GM19238 (cell line): ENCODE measurements around the gene MEDAG.

Experiments used
- DNase-seq: peaks from one replicate; pipeline ENCODE4 v3.0.0; 2011; ENCODE audit warnings: low spot score; ENCODE audit not compliant: insufficient read length

Gene MEDAG

DNA sequence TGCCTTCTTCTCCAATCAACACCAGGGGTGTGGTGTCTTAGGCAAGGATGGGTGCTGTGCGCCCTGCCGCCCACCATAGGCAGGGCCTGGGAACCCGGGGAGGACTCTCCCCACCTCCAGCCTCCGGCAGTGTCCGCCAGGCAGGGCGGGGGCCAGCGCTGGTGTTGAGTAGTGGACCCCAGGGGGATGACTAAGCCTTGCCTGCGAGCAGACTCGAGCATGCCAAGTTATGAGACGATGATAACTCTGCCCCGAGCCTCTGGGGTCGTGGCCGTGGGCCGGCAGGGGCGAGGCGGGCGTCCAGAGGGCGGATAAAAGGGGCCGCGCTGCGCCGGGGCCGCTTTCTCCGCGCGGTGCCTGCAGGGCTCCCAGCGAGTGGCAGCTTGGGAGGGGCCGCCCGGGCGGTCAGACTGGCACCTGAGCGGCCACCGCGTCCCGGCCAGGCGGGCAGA, at the start of gene MEDAG:
Gene MEDAG, plus strand, starts transcription at position 340 of the 452 bp plus-strand sequence. CDS start 245 bp downstream, outside the sequence.
- no peak for DNase-seq

DNA sequence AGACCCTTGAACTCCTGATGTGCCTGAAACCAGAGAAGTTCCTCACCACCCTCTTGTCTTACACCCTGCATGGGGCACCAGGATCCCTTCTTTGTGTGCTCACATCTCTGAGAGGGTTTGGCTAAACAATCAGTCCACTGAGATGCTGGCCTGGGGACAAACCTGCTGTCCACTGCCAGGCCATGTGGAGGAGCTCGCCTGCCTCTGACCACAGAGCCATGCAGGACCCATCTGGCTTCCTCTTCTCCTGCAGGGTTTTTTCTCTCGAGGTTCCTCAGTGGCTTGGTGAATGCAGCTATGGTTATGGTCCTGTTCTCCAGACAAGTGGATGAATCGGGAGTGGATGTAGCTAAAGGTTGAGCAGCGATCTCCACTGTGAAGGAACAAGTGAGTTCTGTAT, 49.1 kb upstream of the MEDAG start:
- DNase-seq, result no peak

DNA sequence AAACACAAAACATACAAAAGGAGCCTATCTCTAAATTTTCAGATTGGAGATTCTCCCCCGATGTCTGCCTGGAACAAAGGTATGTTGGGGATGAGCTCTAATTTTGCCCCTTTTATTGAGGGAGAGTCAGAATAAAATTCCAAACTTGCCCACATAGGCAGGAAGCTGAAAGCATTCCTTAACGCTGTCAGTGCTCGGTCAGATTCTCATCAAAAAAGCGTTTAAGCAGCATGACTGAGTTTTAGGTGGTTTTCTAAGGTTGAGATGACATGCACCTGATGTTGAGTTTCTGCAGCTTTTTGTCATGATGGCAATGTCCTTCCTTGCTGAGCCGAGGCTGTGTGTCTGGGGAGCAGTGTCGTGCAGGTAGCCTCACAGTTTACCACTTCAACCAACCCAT, 48.4 kb upstream of the MEDAG start:
- DNase-seq, result no peak

DNA sequence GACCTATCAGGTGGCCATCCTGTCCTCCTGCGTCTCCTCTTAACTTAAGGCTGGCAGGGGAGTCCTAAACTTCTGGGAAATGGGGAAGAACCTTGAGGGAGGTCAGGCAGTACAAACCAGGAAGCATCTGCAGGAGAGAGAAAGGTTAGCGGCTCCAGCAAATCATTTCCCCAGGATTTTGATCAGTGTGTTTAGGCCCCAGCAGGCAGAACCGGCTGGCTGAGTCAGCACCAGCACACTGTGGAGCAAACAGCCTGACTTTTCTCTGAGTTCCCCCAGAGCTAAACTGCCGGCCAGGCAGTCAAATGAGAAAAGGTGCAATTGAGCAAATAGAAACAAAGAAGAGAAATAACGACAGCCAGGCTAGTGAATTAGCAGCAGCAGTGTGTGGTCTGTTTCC, 46.7 kb upstream of the MEDAG start:
- no peak for DNase-seq

DNA sequence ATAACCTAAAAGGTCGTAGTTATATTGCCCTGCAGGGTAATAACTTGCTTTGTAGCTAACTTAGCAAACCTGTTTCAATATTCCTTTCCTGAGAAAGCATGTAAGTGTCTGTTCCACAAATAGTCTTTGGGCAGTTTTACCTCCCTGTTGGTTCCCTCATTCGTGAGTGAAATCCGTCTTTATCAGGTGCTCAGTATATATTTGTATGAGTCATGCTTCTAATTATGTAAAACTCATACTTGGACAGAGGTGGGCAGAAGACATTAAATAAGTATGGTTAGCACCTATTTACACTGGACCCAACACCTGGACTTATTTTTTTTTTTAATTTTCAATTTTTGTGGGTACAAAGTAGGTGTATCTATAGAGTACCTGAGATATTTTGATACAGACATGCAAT, 44.9 kb upstream of the MEDAG start:
- no peak for DNase-seq

DNA sequence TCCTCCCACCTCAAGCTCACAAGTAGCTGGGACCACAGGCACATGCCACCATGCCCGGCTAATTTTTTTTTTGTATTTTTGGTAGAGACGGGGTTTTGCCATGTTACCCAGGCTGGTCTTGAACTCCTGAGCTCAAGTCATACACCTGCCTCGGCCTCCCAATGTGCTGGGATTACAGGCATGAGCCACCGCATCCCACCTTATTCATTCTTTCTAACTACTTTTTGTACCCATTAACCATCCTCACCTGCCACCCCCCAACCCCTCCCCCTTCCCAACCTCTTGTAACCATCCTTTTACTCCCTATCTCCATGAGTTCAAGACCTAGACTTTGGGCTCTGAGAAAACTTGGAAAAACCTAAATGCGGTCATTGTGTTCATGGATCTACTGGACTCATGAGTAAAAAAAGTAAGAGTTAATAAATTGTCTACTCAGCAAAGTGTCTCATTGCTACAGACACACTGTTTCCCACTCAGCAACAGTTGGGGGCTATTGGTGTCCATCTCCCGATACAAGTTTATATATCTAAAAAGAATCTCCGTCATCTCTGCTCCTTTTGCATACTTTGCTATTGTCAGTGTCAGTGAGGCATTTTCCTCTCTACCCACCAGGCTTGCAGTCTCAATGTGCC, 44.1 kb upstream of the MEDAG start:
- DNase-seq, result no peak

DNA sequence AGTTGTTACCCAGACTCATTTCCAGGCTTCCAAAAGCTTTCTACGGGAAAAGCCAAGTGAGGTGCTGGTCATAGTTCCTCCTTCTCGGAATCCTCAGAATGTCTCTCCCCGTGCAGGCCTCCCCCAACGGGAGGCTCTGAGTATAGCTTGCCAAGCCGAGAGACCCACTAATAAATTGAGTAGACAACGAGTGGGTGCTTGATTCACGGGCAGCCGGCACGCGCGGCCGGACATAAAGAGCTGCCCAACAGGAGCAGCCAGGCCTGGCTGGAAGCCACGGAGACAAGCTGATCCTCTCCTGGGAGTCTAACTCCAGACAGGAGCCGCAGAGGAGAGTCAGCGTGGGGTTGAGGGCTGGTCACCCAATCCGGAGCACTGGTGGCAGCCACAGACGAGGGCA, 43.4 kb upstream of the MEDAG start:
- DNase-seq, result no peak

DNA sequence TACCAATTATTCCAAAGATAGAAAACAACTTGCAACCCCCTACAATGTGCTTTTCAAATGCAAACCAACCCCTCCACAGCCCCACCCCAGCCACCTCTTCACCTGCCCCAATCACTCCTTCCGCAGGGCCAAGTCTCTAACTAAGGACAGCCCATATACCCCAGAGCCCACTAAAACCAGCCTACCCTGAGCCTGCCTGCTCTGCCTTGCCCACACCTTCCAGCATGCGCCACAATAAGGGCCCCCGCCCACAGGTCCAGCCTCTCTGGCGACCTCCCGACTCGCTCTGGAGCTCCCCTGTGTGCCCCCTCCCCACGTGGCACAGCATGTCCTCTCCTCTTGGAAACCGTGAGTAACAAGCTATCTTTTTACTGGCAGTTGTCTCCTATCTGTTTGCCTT, 42.8 kb upstream of the MEDAG start:
- no peak for DNase-seq

DNA sequence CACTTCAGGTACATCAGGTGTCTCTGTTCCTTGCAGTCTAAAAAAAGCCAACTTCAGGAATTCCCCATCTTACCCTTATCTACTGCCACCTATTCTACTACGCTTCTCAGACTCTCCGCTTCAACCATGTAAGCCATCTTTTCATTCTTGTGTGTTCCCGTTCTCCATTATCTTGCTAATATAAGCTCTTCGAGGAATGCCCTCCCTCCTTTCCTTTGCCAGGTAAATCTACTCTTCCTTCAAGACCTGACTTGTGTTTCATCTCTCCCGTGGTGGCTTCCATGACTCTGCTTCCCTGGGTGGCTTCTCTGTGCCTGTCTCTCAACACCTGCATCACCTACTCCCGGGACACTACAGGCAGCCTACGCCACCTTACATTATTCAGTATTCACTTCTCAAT, 42.3 kb upstream of the MEDAG start:
- no peak for DNase-seq

DNA sequence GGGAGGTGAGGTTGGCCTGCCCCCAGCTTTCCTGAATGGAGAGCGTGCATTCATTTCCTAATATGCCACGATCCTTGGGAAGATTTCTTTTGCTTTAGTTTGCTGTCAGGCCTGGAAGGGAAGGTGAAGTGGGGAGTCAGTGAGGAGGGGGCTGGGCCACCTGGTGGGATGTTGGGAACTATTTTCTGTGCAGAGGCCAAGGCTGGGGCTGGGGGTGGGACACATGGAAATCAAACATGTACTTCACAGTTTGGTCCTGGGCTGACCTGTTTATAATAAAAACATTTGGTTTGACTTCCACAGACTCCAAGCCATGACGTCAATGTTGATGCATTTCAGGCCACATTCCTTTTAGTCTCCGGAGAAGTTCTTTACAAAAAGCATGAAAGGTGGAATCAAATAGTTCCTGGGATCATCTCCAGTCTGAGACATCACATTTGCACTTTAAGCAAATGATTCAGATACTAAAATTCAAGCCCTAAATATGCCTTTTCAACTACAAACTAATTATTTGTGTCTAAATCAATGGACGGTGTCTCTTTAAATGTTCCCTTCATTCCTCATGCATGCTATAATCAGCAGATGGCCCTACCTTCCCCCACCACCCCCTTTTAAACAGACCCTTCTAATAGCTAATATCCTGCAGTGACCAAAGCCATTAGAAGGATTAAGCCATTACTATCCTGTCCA, 41.5 kb upstream of the MEDAG start:
- no peak for DNase-seq

DNA sequence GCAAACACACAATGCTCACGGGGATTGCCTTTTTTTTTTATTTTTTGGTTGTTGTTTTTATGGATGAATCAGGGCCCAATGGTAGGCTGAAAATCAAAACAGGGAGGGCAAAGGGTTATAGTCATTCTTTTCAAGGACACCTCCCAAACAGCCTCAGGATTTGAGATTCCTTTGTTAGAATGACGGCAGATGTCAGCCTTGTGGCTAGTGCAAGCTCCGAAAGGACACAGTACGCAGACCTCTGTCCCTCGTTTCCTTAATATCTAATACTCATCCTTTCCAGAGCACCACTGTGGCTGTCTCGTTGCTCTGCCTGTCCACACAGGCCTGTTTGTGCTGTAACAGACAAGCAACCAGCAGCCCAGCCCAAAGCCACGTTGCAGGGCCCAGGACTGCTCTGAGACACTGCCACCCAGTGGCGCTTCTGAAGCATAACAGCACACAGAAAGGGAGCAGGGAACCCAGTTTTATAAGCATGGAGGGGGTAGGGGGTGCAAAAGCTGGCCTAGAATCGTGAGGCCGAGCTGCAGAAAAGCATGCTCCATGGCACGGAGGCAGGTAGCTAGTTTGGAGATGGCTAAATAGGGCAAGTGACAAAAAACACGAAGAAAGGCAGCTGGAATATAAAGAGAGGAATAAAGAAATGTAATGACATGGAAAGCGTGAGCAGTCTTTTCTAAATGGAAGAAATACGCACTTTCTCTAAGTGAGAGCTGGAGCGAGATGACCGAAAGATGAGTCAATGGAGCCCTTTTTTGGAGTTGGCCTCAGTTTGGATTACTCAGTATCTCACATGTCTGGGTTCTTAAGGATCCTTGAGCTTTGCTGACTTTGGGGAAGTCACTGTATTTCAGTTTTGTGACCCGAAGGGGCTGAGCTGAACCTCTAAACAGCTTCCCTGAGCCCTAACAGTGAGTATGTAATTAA, 40.7 kb upstream of the MEDAG start:
- peak; percentile 51 for DNase-seq

DNA sequence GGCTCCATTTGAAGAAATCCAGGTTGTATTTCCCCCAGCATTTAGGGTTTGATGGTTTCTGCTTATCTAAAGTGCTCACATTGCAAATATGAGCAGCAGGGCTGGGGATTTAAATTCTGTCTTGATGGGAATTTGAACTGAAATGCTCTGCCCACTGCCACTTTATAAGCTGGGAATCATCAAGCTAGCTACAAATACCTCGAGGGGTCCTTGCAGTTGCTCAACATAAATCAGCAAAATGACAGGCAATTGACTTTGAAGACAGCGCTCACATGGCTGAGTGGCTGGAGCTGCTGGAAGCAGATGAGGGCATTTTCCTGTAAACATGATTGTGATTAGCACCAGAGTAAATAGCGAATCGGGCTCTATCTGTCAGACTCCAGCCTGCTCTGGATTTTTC, 39.4 kb upstream of the MEDAG start:
- no peak for DNase-seq

DNA sequence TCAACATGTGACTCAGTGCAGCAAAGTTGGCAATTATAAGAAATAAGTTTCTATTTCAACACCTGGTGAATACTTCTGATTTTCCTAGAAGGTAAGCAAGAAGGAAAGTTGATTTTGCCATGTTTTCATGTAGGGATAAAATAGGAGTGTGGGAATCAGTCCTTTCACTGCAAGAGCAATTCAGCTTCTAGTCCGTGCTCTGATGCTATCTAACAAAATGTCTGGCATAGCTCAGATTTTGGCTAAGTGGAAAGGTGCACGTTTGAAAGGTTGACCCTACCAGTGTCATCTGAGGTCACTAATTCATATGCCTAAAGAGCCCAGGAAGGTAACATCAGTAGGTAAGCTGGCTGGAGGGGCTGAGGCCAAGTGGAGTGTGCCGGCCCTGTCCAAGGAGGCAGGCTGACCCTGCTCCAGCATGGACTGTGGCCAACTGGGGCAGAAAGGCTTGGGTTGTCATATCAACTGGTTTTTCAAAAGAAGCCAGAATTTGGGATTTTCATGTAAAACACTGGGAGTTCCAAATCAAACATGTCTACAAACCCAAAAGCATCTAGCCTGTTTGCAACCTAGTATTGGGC, 38.9 kb upstream of the MEDAG start:
- no peak for DNase-seq

DNA sequence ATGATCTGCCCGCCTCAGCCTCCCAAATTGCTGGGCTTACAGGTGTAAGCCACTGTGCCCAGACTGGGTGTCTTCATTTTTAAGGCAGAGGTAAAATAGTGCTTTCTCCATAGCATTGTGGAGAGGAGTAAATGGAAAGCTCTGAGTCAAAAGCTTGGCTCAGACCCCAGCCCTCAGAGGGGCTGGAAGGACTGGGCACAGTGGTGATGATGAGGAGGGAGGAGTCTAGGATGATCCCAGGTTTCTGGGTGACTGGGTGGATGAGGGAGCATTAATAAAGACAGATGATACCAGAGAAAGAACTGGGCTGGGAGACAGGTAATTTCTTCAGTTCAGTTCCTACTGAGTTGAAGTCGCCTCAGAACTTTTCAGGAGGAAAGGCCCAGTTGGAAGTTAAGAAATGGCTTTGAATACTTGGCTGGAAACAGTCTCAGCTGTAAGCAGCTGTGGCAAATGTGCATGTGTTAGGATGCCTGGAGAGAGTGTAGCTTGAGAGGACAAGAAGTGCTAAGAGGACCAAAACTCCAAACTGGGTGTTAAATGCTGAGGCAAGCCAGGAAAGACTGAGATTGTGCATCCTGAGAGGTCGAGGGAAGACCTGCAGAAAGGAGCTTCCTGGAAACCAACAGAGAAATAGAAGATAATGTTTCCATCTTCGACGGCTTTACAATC, 37.1 kb upstream of the MEDAG start:
- DNase-seq, result no peak

DNA sequence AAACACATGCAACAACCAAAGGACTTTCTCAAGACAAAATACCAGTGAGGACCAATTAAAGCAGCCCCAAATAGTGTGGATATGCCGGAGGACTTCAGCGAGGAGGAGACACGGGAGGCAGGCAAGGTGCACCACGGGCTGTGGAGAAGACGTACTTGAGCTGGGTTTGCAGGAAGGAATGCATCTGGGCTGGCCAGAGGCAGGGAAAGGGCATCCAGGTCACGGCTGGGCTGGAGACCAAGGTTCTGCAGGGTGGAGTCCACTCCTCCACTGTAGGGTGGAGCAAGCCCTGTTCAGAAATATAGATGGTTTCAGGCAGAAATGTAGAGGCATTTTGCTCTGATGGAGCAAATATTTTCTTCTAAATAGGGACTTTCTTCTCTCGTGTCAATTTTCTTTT, 36.6 kb upstream of the MEDAG start:
- DNase-seq, result no peak

DNA sequence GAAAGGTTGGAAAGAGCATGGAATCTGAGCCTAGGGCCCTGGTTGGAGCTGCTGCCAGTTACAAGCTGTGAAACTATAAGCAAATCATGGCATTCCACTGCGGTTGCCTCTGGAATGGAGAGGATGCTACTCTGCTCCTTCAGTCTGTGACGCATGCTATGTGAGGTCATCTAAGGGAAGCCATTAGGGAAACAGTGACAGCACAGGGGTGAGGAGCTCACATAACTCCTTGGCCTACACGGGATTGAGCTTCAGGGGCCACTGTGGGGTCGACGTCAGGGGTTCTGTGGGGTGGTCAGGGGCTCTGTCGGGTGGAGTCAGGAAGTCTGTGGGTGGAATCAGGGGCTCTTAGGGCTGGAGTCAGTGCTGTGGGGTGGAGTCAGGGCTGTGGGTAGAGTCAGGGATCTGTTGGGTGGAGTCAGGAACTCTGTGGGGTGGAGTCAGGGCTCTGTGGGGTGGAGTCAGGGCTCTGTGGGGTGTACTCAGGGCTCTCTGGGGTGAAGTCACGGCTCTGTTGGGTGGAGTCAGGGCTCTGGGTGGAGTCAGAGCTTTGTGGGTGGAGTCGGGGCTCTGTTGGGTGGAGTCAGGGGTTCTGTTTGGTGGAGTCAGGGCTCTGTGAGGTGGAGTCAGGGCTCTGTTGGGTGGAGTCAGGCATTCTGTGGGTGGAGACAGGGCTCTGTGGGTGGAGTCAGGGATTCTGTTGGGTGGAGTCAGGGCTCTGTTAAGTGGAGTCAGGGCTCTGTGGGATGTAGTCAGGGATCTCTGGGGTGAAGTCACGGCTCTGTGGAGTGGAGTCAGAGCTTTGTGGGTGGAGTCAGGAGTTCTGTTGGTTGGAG, 35.8 kb upstream of the MEDAG start:
- DNase-seq, result no peak

DNA sequence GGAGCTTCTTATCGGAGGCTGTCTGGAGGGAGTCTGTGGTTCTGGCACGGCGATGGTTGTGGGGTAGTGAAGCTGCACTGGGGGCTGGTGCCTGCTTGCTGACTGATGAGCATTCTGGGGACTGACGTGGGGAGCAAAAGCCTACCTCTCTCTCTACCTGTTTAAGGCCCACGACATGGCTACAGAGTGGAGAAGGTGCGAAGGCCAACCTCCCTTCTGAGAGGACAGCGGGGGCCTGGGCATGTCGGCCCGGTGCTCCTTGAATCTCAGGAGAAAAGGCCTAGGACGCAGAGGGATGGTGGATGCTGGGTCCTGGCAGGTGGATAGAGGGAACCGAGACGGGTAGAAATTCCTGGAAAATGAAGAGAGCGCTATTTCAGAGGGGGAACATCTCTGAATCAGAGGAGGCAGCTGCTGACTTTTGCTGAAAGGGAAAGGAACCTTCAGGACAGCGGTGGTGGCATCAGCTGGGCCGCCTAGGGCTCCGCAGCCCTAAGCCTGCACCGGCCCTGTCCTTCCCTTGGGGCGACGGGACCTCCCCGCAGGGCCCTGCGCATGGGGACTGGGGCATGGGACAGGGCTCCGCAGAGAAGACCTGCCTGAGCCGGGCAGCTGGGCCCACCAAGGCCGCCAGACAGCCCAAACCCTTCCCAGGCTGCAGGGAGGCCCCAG, 35.0 kb upstream of the MEDAG start:
- no peak for DNase-seq

DNA sequence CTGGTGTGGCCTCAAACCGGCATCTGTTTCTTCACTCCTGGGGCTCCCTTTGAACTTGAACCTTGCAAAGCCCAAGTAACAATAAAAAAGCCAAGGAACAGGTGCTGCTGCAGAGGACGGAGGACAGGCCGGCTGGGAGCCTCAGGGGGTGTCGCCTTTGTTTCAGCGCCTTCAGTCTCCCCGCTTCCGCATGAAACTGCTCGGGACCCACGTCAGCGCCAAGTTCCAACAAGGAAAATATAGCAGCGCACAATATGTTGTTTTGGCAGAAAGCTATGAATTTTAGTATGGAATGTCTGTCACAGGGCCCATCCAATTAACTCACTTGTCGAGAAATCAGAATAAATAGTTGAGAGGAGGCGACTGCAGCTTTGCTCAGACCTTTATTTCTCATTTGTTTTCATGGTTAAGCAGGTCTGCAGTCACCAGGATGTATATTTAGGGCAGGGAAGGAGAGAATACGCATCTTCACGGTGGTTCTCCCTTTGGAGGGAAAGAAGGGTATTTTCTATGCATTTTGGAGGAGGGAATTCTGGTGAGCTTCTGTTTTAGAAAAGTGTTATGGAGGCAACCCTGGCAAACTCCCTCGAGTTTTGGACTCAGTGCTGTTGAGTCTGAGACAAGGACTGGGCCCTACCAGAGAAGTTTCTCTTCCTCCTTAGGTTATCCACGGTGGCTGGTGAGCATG, 34.3 kb upstream of the MEDAG start:
- no peak for DNase-seq

DNA sequence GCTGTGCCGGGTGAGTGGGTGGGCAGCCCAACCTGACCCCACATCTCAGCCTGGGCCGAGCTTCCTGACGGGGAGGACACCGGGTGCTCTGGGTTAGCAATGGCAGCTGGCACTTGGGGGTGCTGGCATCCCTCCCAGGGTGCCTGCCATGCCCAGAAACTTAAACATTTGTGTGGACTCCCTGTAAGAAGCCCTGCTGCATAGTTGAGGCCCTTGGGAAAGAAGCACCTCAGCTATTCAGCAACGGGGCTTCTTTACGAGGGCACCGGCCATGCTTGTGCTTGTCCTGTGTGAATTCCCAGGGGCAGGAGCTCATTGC, 33.8 kb upstream of the MEDAG start:
- DNase-seq, result no peak
